K562 (cell line): ENCODE results near the gene SVBP. TPM values are rescaled to one million over a fixed set of nuclear protein-coding genes. Genes with fewer than 3 reads are reported as not detected.

ENCODE experiments used
- ATAC-seq: fragments of 200-7000 bp; cut with Tn5 transposase; 3 replicates; pipeline ENCODE4 v1.9.1; 2020; ENCODE audit warnings: moderate library complexity
- BruUV-seq: library from RNA; stranded (reverse); fragments of 400-500 nt; replicated peaks from 2 replicates; lab custom pipeline; 2021; lab: Mats Ljungman, UMichigan
- CTCF ChIA-PET: fragments of 300-600 bp; formaldehyde crosslinking; extraction: SDS; loops from one replicate; lab custom pipeline; 2021; ENCODE audit warnings: low intra/inter-chr PET ratio; lab: Yijun Ruan, JAX
- POLR2A ChIA-PET: fragments of 300-600, 350-650 bp; sonication (Branson Sonifier 250); formaldehyde crosslinking; extraction: SDS; loops from one replicate; lab custom pipeline; 2021; ENCODE audit warnings: antibody characterized with exemption, inconsistent platforms; lab: Yijun Ruan, JAX
- DNase-seq, 4 experiments: peaks; one replicate each; pipeline versions ENCODE4 v3.0.0 to v3.0.0-alpha.2; 2011 to 2018; ENCODE audit warnings: low spot score in 3 of 4, mixed read lengths in 3 of 4; ENCODE audit errors: extremely low read depth in 1 of 4
- FAIRE-seq: peaks from 2 replicates; lab custom pipeline; 2011; peaks lifted over from hg19 to GRCh38; lab: Jason Lieb, UNC
- H2AFZ ChIP-seq: 2 replicates; pipeline ENCODE4 v1.6.0; 2011; ENCODE audit warnings: low read depth, low read length, control low read depth, inconsistent platforms
- H3K27ac ChIP-seq: fragments of 200-600 bp; 3 replicates; pipeline ENCODE4 v1.8.0; 2011; ENCODE audit warnings: low read depth, mild to moderate bottlenecking, control low read depth, inconsistent platforms, low read length, moderate library complexity, mixed read lengths; ENCODE audit errors: extremely low read depth
- H3K27me3 ChIP-seq, 2 experiments: fragments of 300-600 bp in 1 of 2; 2 replicates in 1 of 2; 3 replicates in 1 of 2; pipeline versions ENCODE4 v1.6.0 to v1.8.0; 2011; ENCODE audit warnings: inconsistent platforms in 2 of 2, low read length in 2 of 2, mild to moderate bottlenecking in 1 of 2, mixed read lengths in 1 of 2, moderate library complexity in 1 of 2; ENCODE audit not compliant: control insufficient read depth in 2 of 2, insufficient read depth in 2 of 2
- H3K36me3 ChIP-seq: fragments of 300-600 bp; 3 replicates; pipeline ENCODE4 v1.8.0; 2011; ENCODE audit warnings: mild to moderate bottlenecking, low read length, inconsistent platforms; ENCODE audit not compliant: control insufficient read depth, insufficient read depth
- H3K4me1 ChIP-seq, 2 experiments: fragments of 200-600 bp in 1 of 2; replicated peaks in 1 of 2; 2 replicates in 1 of 2; 3 replicates in 1 of 2; pipeline versions ENCODE4 v1.5.1 to v1.8.0; 2011; ENCODE audit warnings: inconsistent platforms in 2 of 2, low read length in 2 of 2, mild to moderate bottlenecking in 1 of 2, mixed read lengths in 1 of 2, moderate library complexity in 1 of 2; ENCODE audit not compliant: control insufficient read depth in 2 of 2, insufficient read depth in 2 of 2
- H3K4me2 ChIP-seq: 2 replicates; pipeline ENCODE4 v1.6.1; 2011; ENCODE audit warnings: low read length, control low read depth, inconsistent platforms, mixed read lengths; ENCODE audit not compliant: insufficient read depth
- H3K4me3 ChIP-seq: fragments of 200-600 bp; sonication (generic), shearing (Covaris generic); 2 replicates; pipeline ENCODE4 v1.5.1; 2016; ENCODE audit warnings: control low read depth, inconsistent platforms
- H3K79me2 ChIP-seq: fragments of 200-600 bp; 3 replicates; pipeline ENCODE4 v1.8.0; 2011; ENCODE audit warnings: low read length, inconsistent platforms; ENCODE audit not compliant: control insufficient read depth, insufficient read depth
- H3K9ac ChIP-seq, 2 experiments: 2 replicates each; pipeline versions ENCODE4 v1.6.0 to v1.6.1; 2011; ENCODE audit warnings: low read depth in 2 of 2, low read length in 2 of 2, control low read depth in 1 of 2, inconsistent platforms in 1 of 2, mild to moderate bottlenecking in 1 of 2, mixed read lengths in 1 of 2; ENCODE audit not compliant: insufficient read depth in 1 of 2
- H3K9me1 ChIP-seq: one replicate; pipeline ENCODE4 v1.6.0; 2011; ENCODE audit warnings: inconsistent platforms, mild to moderate bottlenecking, low read length, moderate library complexity; ENCODE audit not compliant: control insufficient read depth, insufficient read depth
- H3K9me3 ChIP-seq: replicated peaks from 2 replicates; pipeline ENCODE4 v1.5.1; 2011; ENCODE audit warnings: low read depth, low read length, inconsistent platforms; ENCODE audit not compliant: control insufficient read depth, insufficient read depth
- H4K20me1 ChIP-seq: replicated peaks from 2 replicates; pipeline ENCODE4 v1.6.1; 2011; ENCODE audit warnings: low read length, inconsistent platforms, mixed read lengths; ENCODE audit not compliant: control insufficient read depth, insufficient read depth
- BDP1 ChIP-seq: IDR thresholded peaks from 3 replicates; pipeline ENCODE4 v1.6.1; 2011; ENCODE audit not compliant: insufficient read length, insufficient read depth
- CBFA2T2 ChIP-seq: fragments of 450-650 bp; conservative IDR thresholded peaks from 2 replicates; pipeline ENCODE4 v1.6.1; 2017; ENCODE audit warnings: mild to moderate bottlenecking
- HMGN3 ChIP-seq: IDR thresholded peaks from 2 replicates; pipeline ENCODE4 v1.6.1; 2011; ENCODE audit warnings: borderline replicate concordance, low read depth, mild to moderate bottlenecking, mixed read lengths, low read length; ENCODE audit not compliant: insufficient read length; ENCODE audit errors: extremely low read depth
- KDM4B ChIP-seq, 2 experiments: fragments of 450-650 bp in 1 of 2; sonication (generic) in 1 of 2; IDR thresholded peaks; 2 replicates each; pipeline ENCODE4 v1.6.1; 2016 to 2017; ENCODE audit warnings: borderline replicate concordance in 2 of 2, antibody characterized with exemption in 1 of 2, low read depth in 1 of 2, mild to moderate bottlenecking in 1 of 2
- NCOR1 ChIP-seq: fragments of 450-650 bp; IDR thresholded peaks from 2 replicates; pipeline ENCODE4 v1.6.1; 2016; ENCODE audit warnings: mild to moderate bottlenecking, moderate library complexity
- NONO ChIP-seq, 2 experiments: fragments of 200-400 bp in 1 of 2; fragments of 450-650 bp in 1 of 2; formaldehyde crosslinking in 1 of 2; IDR thresholded peaks; 2 replicates each; pipeline ENCODE4 v1.6.1; 2017; ENCODE audit warnings: low read depth in 2 of 2, mild to moderate bottlenecking in 2 of 2, moderate library complexity in 2 of 2, low read length in 1 of 2
- POLR2AphosphoS5 ChIP-seq: IDR thresholded peaks from 2 replicates; pipeline ENCODE4 v1.6.1; 2011; ENCODE audit warnings: mild to moderate bottlenecking, low read depth, low read length, moderate library complexity; ENCODE audit not compliant: control insufficient read depth, insufficient read depth
- RBFOX2 ChIP-seq: fragments of 200-400 bp; formaldehyde crosslinking; IDR thresholded peaks from 2 replicates; pipeline ENCODE4 v1.6.1; 2017; ENCODE audit warnings: low read depth, mild to moderate bottlenecking, low read length, moderate library complexity
- RBM34 ChIP-seq: fragments of 200-400 bp; formaldehyde crosslinking; IDR thresholded peaks from 2 replicates; pipeline ENCODE4 v1.6.1; 2018; ENCODE audit warnings: low read length, borderline replicate concordance; ENCODE audit not compliant: insufficient read depth
- TCF3 ChIP-seq: sonication (generic); formaldehyde crosslinking; IDR thresholded peaks from 2 replicates; pipeline ENCODE4 v1.4.0; 2020; ENCODE audit warnings: mild to moderate bottlenecking, missing genetic modification reagents
- ZBED1 ChIP-seq: IDR thresholded peaks from 2 replicates; pipeline ENCODE4 v1.6.1; 2014
- ZNF121 ChIP-seq: sonication (generic); formaldehyde crosslinking; conservative IDR thresholded peaks from 2 replicates; pipeline ENCODE4 v1.8.0; 2022; ENCODE audit warnings: missing genetic modification reagents
- ZNF197 ChIP-seq: fragments of 200-800 bp; sonication (Bioruptor generic); IDR thresholded peaks from 2 replicates; pipeline ENCODE4 v1.6.1; 2016; ENCODE audit warnings: low read depth, missing genetic modification characterization, missing compliant biosample characterization
- ZNF384 ChIP-seq: IDR thresholded peaks from 2 replicates; pipeline ENCODE4 v1.6.1; 2012; ENCODE audit warnings: low read depth, low read length, improper control_type of control experiment
- ZNF436 ChIP-seq: fragments of 250-450, 450-650 bp; sonication (Bioruptor Pico); formaldehyde crosslinking; IDR thresholded peaks from 2 replicates; pipeline ENCODE4 v1.7.0; 2020; ENCODE audit warnings: mild to moderate bottlenecking
- ZNF780A ChIP-seq: fragments of 250-450 bp; sonication (Bioruptor Pico); IDR thresholded peaks from 2 replicates; pipeline ENCODE4 v1.5.0; 2021; ENCODE audit warnings: mild to moderate bottlenecking
- WGBS: fragments of 100-300 bp; shearing (Covaris generic); methylation state at CpG from one replicate; pipeline ENCODE4 v1.1.6; 2016; ENCODE audit warnings: low coverage, mixed read lengths; ENCODE audit not compliant: insufficient coverage; ENCODE audit errors: missing lambda C conversion rate; 5-methylcytosine and 5-hydroxymethylcytosine counted together
- in situ Hi-C: fragments of 300-500 bp; cut with MboI; formaldehyde crosslinking; loops from 4 replicates; pipeline ENCODE4 v1.15.0; 2018; ENCODE audit warnings: inconsistent platforms, mixed read lengths
- intact Hi-C: fragments of 100-400 bp; cut with micrococcal nuclease; formaldehyde crosslinking; loops from 2 replicates; pipeline ENCODE4 v1.14.2; 2022
- polyA plus RNA-seq, 8 experiments: library from polyadenylated mRNA; depleted of rRNA in 4 of 8; stranded (reverse) in 5 of 8; unstranded in 3 of 8; fragments of >200 nt; fragmentation: Nextera tagmentation in 2 of 8; fragmentation: Illumina TruSeq in 1 of 8; extraction: Ambion mirVana in 2 of 8; extraction: Trizol in 1 of 8; gene quantifications; 2 replicates each; pipeline versions ENCODE4 v1.2.1 to v1.2.3, GENCODE V29; 2011 to 2014; ENCODE audit warnings: inconsistent platforms in 1 of 8, missing spikeins in 1 of 8
- total RNA-seq, 7 experiments: library from RNA; depleted of rRNA in 6 of 7; stranded (reverse); fragments of >200 nt in 6 of 7; fragmentation: Illumina TruSeq in 2 of 7; extraction: Trizol in 2 of 7; gene quantifications; 2 replicates each; pipeline versions ENCODE4 v1.2.1 to v1.2.3, GENCODE V29; 2011 to 2021; ENCODE audit warnings: low replicate concordance in 1 of 7

Gene SVBP
- total and polyA plus RNA-seq, 9 of the 15 experiments (the other 6 are each of a cell fraction or from before 2014, with no cell fraction given): 31.7 to 49.7 (median 40.0) TPM

- TF ChIP-seq KDM4B (IDR thresholded peaks at IDR 0.05; ENCODE audit: borderline replicate concordance in 2 of 2, low read depth in 1 of 2) (no peak), ZNF121 (CRISPR knock-in tag) (no peak)
- TF ChIP-seq, all 486 proteins: peak for 0
Measured at GRCh38 chr1:42841010-42841409, 23.8 kb upstream of the SVBP start (continued).

- no peak overlapping the region for H3K4me2 ChIP-seq
- H3K9me3 ChIP-seq: no peaks in the 10 kb centered on the region
- H3K4me3 ChIP-seq: no peak overlapping the region
- peaks cover 96% of the 10 kb centered on the region for H3K36me3 ChIP-seq
- ATAC-seq (no peak), FAIRE-seq (no peak), DNase-seq (no peak)
- ChIA-PET CTCF (no interaction called here), POLR2A (interaction anchor here (0.5 to 10.7 kb wide), 7 partner anchors 7 to 333 kb away, joined by 3 to 94 read pairs (median 3); partner anchors contain the start of gene ZNF691)
- no peak overlapping the region for H2AFZ ChIP-seq
- intact Hi-C loops: no loop called here
- TF ChIP-seq ZBED1 (no peak), NONO (IDR thresholded peaks at IDR 0.05; ENCODE audit: low read depth in 2 of 2, low read length in 1 of 2) (no peak), ZNF197 (CRISPR knock-in tag) (no peak), HMGN3 (no peak), ZNF436 (CRISPR knock-in tag) (no peak), RBM34 (no peak), CBFA2T2 (no peak), RBFOX2 (no peak), ZNF384 (no peak), POLR2AphosphoS5 (no peak), ZNF780A (CRISPR knock-in tag) (no peak), BDP1 (no peak), NCOR1 (no peak), TCF3 (CRISPR knock-in tag) (no peak)
- H3K79me2 ChIP-seq: peaks cover 6% of the 10 kb centered on the region; the same call in 2 of the 3 replicates
- no peaks in the 10 kb centered on the region for H4K20me1 ChIP-seq
- BruUV-seq: no TSS peak
- no peaks in the 10 kb centered on the region for H3K27me3 ChIP-seq
- in situ Hi-C loops: no loop called here
- 72% methylated on average over 7 of the region's 7 CpGs for WGBS
- H3K9ac ChIP-seq: no peak overlapping the region
- no peak overlapping the region for H3K27ac ChIP-seq
- peaks cover 8 to 11% of the 10 kb centered on the region in 2 experiments; a peak in 3 of 5 replicates for H3K4me1 ChIP-seq
- H3K9me1 ChIP-seq: peaks cover 4% of the 10 kb centered on the region
Measured at GRCh38 chr1:42838482-42839190, 21.4 kb upstream of the SVBP start.
